HG03159 (cell line): ENCODE data around the gene PLCB4.

Experiments used
- ATAC-seq: cut with Tn5 transposase; IDR thresholded peaks from one replicate; pipeline ENCODE4 v1.9.1; 2021; ENCODE audit warnings: mild to moderate bottlenecking, moderate library complexity; ENCODE audit not compliant: unreplicated experiment

PLCB4 gene

GRCh38 chr20:9506964-9507369 lies 438.1 kb downstream of the PLCB4 start:
- no peak for ATAC-seq

- no peak for ATAC-seq
Measured at GRCh38 chr20:9507544-9508239, 438.8 kb downstream of the PLCB4 start.

- no peak for ATAC-seq
Measured at GRCh38 chr20:9508240-9508661, 439.4 kb downstream of the PLCB4 start.

- ATAC-seq, result no peak
Measured at GRCh38 chr20:9508696-9509178, 439.9 kb downstream of the PLCB4 start.

- ATAC-seq, result no peak
Measured at GRCh38 chr20:9509246-9509645, 440.4 kb downstream of the PLCB4 start.

- no peak for ATAC-seq
Measured at GRCh38 chr20:9510911-9511310, 442.0 kb downstream of the PLCB4 start.

GRCh38 chr20:9514072-9514460 lies 445.2 kb downstream of the PLCB4 start:
- no peak for ATAC-seq

- ATAC-seq, result peak; percentile 44
Measured at GRCh38 chr20:9514461-9515213, 445.8 kb downstream of the PLCB4 start, which contains the start of gene LAMP5. TSS of gene LAMP5 (plus strand) at chr20:9514590. CDS start at chr20:9514853, 263 bp downstream.

GRCh38 chr20:9515214-9515585 lies 446.3 kb downstream of the PLCB4 start:
- no peak for ATAC-seq

- no peak for ATAC-seq
Measured at GRCh38 chr20:9515741-9516233, 446.9 kb downstream of the PLCB4 start.

GRCh38 chr20:9516234-9516871 lies 447.5 kb downstream of the PLCB4 start:
- ATAC-seq, result no peak

GRCh38 chr20:9517297-9518162 lies 448.6 kb downstream of the PLCB4 start:
- no peak for ATAC-seq

- no peak for ATAC-seq
Measured at GRCh38 chr20:9518576-9519175, 449.8 kb downstream of the PLCB4 start.

- no peak for ATAC-seq
Measured at GRCh38 chr20:9520086-9520485, 451.2 kb downstream of the PLCB4 start.

GRCh38 chr20:9523636-9524035 lies 454.7 kb downstream of the PLCB4 start:
- no peak for ATAC-seq
